ENCODE results near the gene CLDN4. TPM values are rescaled to one million over a fixed set of nuclear protein-coding genes. Genes with fewer than 3 reads are reported as not detected.

Gene CLDN4
- total RNA-seq, 1 donor from 2014 or later: 55.5 TPM

DNA sequence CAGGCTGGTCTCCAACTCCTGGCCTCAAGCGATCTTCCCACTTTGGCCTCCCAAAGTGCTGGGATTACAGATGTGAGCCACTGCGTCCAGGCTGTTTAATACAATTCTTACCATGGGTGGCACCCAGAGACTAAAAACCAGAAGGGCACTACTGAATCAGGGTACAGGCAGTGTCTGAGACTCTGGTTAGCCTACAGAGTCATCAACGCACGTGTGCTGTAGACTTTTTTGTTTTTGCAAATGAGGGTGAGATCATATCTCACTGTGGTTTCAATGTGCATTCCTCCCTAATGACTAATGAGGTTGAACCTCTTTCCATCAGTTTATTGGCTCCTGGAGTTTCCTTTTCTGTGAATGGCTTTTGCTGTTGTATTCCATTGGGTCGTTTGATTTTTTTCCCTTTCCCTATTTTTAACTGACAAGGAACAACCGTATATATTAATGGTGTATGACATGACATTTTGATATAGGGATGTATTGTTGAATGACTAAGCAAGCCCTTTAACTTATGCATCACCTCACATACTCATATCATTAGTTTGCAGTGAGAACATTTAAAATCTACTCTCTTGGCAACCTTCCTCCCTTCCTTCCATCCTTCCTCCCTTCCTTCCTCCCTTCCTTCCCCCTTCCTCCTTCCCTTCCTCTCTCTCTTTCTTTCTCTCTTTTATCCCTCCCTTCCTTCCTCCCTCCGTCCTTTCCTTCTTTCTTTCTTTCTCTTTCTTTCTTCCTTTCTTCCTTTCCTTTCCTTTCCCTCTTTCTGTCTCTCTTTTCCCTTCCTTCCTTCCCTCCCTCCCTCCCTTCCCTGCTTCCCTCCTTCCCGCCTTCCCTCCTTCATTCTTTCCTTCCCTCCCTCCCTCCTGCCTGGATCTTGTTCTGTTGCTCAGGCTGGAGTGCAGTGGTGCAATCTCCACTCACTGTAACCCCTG is 20.9 kb downstream of the CLDN4 start:
- Histone ChIP-seq H3K36me3 (ENCODE audit: control insufficient read depth, insufficient read depth, low read length) (no peaks in the 10 kb centered on the region), H3K4me3 (ENCODE audit: low read depth, low read length) (no peak overlapping the region), H3K27me3 (ENCODE audit: control insufficient read depth, insufficient read depth, low read length) (peaks cover 1% of the 10 kb centered on the region)
- FAIRE-seq (no peak), DNase-seq (ENCODE audit: low read depth) (peak; percentile 99)
- TF ChIP-seq, protein P1, sequence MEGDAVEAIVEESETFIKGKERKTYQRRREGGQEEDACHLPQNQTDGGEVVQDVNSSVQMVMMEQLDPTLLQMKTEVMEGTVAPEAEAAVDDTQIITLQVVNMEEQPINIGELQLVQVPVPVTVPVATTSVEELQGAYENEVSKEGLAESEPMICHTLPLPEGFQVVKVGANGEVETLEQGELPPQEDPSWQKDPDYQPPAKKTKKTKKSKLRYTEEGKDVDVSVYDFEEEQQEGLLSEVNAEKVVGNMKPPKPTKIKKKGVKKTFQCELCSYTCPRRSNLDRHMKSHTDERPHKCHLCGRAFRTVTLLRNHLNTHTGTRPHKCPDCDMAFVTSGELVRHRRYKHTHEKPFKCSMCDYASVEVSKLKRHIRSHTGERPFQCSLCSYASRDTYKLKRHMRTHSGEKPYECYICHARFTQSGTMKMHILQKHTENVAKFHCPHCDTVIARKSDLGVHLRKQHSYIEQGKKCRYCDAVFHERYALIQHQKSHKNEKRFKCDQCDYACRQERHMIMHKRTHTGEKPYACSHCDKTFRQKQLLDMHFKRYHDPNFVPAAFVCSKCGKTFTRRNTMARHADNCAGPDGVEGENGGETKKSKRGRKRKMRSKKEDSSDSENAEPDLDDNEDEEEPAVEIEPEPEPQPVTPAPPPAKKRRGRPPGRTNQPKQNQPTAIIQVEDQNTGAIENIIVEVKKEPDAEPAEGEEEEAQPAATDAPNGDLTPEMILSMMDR (IDR thresholded peaks at IDR 0.05; ENCODE audit: insufficient read depth, low read length, severe bottlenecking): no peak

DNA sequence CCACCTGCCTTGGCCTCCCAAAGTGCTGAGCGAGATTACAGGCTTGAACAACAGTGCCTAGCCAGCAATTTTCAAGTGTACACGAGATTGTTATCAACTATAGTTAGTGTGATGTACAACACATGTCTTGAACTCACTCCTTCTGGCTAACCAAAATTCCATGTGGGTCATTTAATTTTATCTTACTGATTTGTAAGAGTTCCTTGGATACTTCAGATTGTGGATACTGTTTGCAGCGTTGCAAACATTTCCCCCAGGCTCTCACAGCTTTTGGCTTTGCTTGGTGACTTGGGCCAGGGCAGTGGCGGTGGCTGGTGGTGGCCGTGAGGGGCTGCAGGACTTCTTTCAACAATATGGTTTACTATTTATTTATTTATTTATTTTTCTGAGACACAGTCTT is 21.7 kb downstream of the CLDN4 start:
- Histone ChIP-seq H3K4me3 (ENCODE audit: low read depth, low read length) (no peak overlapping the region), H3K27me3 (ENCODE audit: control insufficient read depth, insufficient read depth, low read length) (peaks cover 6% of the 10 kb centered on the region), H3K36me3 (ENCODE audit: control insufficient read depth, insufficient read depth, low read length) (no peaks in the 10 kb centered on the region)
- TF ChIP-seq, protein P1 (IDR thresholded peaks at IDR 0.05; ENCODE audit: insufficient read depth, low read length, severe bottlenecking): no peak
- DNase-seq (ENCODE audit: low read depth) (no peak), FAIRE-seq (no peak)

- no peak for DNase-seq (ENCODE audit: low read depth)
- TF ChIP-seq, protein P1 (IDR thresholded peaks at IDR 0.05; ENCODE audit: insufficient read depth, low read length, severe bottlenecking): no peak
- peaks cover 6% of the 10 kb centered on the region for H3K27me3 ChIP-seq (ENCODE audit: control insufficient read depth, insufficient read depth, low read length)
- no peaks in the 10 kb centered on the region for H3K36me3 ChIP-seq (ENCODE audit: control insufficient read depth, insufficient read depth, low read length)
- no peak overlapping the region for H3K4me3 ChIP-seq (ENCODE audit: low read depth, low read length)
- no peak for FAIRE-seq
These were observed 26.1 kb downstream of the CLDN4 start for GRCh38 chr7:73856941-73857340.

DNA sequence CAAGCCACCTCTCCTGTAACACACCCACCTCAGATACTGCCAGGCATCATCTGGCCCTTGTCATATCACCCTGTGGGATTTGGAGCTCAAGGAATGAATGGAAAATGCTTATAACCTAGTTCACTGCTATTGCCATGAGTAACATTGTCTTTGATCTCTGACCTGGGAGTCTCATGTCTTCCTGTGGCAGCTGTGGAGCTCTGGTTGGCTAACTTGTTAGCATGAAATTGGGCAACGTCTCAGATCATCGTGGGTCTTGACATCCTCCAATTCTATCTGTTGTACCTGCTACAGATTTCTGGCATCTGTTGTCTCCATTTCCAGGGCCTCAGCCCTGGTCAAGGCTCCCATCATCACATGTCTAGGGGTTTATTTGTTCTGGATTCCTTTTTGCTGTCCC is 28.0 kb downstream of the CLDN4 start:
- FAIRE-seq (no peak), DNase-seq (ENCODE audit: low read depth) (no peak)
- Histone ChIP-seq H3K36me3 (ENCODE audit: control insufficient read depth, insufficient read depth, low read length) (no peaks in the 10 kb centered on the region), H3K4me3 (ENCODE audit: low read depth, low read length) (no peak overlapping the region), H3K27me3 (ENCODE audit: control insufficient read depth, insufficient read depth, low read length) (peaks cover 6% of the 10 kb centered on the region)
- TF ChIP-seq, protein P1 (IDR thresholded peaks at IDR 0.05; ENCODE audit: insufficient read depth, low read length, severe bottlenecking): no peak

- TF ChIP-seq, protein P1 (IDR thresholded peaks at IDR 0.05; ENCODE audit: insufficient read depth, low read length, severe bottlenecking): no peak
- DNase-seq (ENCODE audit: low read depth): no peak
- no peak for FAIRE-seq
- Histone ChIP-seq H3K36me3 (ENCODE audit: control insufficient read depth, insufficient read depth, low read length) (no peaks in the 10 kb centered on the region), H3K4me3 (ENCODE audit: low read depth, low read length) (no peak within 1 kb of the TSS), H3K27me3 (ENCODE audit: control insufficient read depth, insufficient read depth, low read length) (peaks cover 6% of the 10 kb centered on the region)
These were observed 30.1 kb downstream of the CLDN4 start, which contains the start of gene TMEM270 for GRCh38 chr7:73860859-73861258. TSS of gene TMEM270 (plus strand) at chr7:73861159. CDS start at chr7:73861195, 36 bp downstream.

Data from bronchial epithelial cell (primary cell).